Endothelial cell of umbilical vein (primary cell): Measurements from ENCODE around the gene PPP4R1.

Experiments
- CTCF ChIP-seq, 2 donors: IDR thresholded peaks; 1 replicate in 1 of 2; 2 replicates in 1 of 2; pipeline ENCODE4 v1.5.1; 2011; ENCODE audit warnings: low read length in 2 of 2, mild to moderate bottlenecking in 2 of 2, moderate library complexity in 2 of 2, control low read depth in 1 of 2, inconsistent platforms in 1 of 2, low read depth in 1 of 2; ENCODE audit not compliant: insufficient read depth in 1 of 2; ENCODE audit errors: extremely low read depth in 1 of 2
- JUN ChIP-seq: IDR thresholded peaks from 2 replicates; pipeline ENCODE4 v1.6.1; 2011; ENCODE audit warnings: borderline replicate concordance, low read depth; ENCODE audit not compliant: insufficient read length, insufficient read depth
- MYC ChIP-seq: IDR thresholded peaks from one replicate; pipeline ENCODE4 v1.6.1; 2011; ENCODE audit warnings: mild to moderate bottlenecking, low read depth, low read length
- POLR2A ChIP-seq: IDR thresholded peaks from 2 replicates; pipeline ENCODE4 v1.6.1; 2012; ENCODE audit warnings: low read depth, mild to moderate bottlenecking, control low read depth, low read length

GRCh38 chr18:9542924-9543323 is 71.4 kb downstream of the PPP4R1 start:
- no peak for TF ChIP-seq CTCF (IDR thresholded peaks at IDR 0.05; ENCODE audit: extremely low read depth in 1 of 2, insufficient read depth in 1 of 2, low read depth in 1 of 2, low read length in 2 of 2)
- TF ChIP-seq JUN: no peak
- no peak for TF ChIP-seq MYC
- no peak for TF ChIP-seq POLR2A
